Measurements from ENCODE around the gene LUC7L3. TPM values are rescaled to one million over a fixed set of nuclear protein-coding genes. Genes with fewer than 3 reads are reported as not detected.

Gene LUC7L3
- total and polyA plus RNA-seq, 2 of the 13 experiments (the other 11 are each of a cell fraction or from before 2014, with no cell fraction given), result 108 to 120 TPM

GRCh38 chr17:50684612-50685333 is 34.6 kb upstream of the LUC7L3 start (continued):
- TF ChIP-seq SP1 (IDR thresholded peaks at IDR 0.05) (no peak), SP1 (CRISPR knock-in tag; IDR thresholded peaks at IDR 0.05) (no peak; the same call in 1 of the 2 replicates), SRSF4 (IDR thresholded peaks at IDR 0.05; ENCODE audit: low read depth, low read length, poor library complexity, severe bottlenecking) (no peak), LRRFIP1 (CRISPR knock-in tag; conservative IDR thresholded peaks at IDR 0.05) (no peak), RBM22 (optimal IDR thresholded peaks at IDR 0.05; ENCODE audit: low read length) (no peak), MYNN (CRISPR knock-in tag; IDR thresholded peaks at IDR 0.05; ENCODE audit: low read depth) (peak; percentile 16; the same call in 1 of the 2 replicates), MLXIP (CRISPR knock-in tag; IDR thresholded peaks at IDR 0.05; ENCODE audit: borderline replicate concordance) (peak; percentile 49), ZNF800 (CRISPR knock-in tag; IDR thresholded peaks at IDR 0.05) (peak; percentile 91), RFX3 (CRISPR knock-in tag; IDR thresholded peaks at IDR 0.05) (no peak), ARID4A (CRISPR knock-in tag; IDR thresholded peaks at IDR 0.05; ENCODE audit: borderline replicate concordance) (peak; percentile 88; the same call in 1 of the 2 replicates), ZNF280B (CRISPR knock-in tag; IDR thresholded peaks at IDR 0.05; ENCODE audit: borderline replicate concordance) (peak; percentile 76; the same call in 1 of the 2 replicates), KLF11 (CRISPR knock-in tag; IDR thresholded peaks at IDR 0.05) (peak; percentile 92; the same call in 1 of the 2 replicates), TEAD3 (CRISPR knock-in tag; optimal IDR thresholded peaks at IDR 0.05; ENCODE audit: borderline replicate concordance) (peak; percentile 92), ZNF737 (CRISPR knock-in tag; IDR thresholded peaks at IDR 0.05; ENCODE audit: borderline replicate concordance) (0 out of 2 replicates have a peak, but pooled peaks have one; percentile 67), ZSCAN31 (CRISPR knock-in tag; IDR thresholded peaks at IDR 0.05; ENCODE audit: low read depth) (peak; percentile 87; the same call in 1 of the 2 replicates)
